GM19035 (cell line): ENCODE data around the gene GNLY.
"Not testable (repeated sequence)": the region's sequence is repeated elsewhere in the genome, so short reads cannot be mapped to it uniquely, and the experiment has no call there.

Experiments
- ATAC-seq: cut with Tn5 transposase; IDR thresholded peaks from one replicate; pipeline ENCODE4 v1.9.1; 2021; ENCODE audit not compliant: unreplicated experiment

The GNLY gene

DNA sequence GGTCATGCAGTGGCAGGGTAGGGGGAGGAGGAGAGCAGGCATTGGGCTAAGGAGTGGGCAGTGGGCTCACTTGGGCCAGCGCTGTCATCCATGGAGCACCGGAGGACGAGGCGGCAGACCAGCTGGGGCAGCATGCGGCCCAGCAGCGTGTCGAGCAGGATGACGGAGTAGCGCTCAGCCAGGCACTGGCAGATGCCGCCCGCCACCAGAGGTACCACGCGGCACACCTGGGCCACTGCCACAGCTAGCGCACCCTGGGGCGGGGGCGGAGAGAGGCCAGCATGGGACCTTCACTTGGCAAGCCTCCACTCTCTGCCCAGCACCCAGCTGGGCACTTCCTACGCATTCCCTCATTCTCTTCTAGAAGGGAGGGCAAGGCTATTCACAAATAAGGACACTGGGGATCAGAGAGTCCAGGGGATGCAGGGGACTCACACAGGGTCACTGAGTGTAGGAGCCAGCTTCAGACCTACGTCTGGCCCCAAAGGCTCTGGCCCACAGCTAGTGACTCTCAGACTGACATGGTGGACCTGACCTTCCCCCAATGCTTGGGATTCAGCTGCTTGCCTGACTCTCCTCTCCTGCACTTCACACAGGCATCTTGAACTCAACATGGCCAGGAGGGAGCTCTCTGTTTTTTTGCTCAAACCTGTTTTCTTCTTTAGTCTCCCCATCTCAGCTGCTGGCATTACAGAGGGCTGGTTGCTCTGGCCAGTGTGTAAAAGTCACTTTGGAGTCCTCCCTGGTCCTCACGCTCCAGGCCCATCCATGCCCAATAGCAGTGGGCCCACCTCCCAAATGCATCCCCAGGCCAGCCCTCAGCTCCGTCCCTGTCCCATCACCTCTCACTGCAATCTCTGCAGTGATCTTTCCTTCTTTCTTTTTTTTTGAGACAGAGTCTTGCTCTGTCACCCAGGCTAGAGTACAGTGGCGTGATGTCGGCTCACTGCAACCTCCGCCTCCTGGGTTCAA is 30.3 kb upstream of the GNLY start:
- ATAC-seq: no peak

DNA sequence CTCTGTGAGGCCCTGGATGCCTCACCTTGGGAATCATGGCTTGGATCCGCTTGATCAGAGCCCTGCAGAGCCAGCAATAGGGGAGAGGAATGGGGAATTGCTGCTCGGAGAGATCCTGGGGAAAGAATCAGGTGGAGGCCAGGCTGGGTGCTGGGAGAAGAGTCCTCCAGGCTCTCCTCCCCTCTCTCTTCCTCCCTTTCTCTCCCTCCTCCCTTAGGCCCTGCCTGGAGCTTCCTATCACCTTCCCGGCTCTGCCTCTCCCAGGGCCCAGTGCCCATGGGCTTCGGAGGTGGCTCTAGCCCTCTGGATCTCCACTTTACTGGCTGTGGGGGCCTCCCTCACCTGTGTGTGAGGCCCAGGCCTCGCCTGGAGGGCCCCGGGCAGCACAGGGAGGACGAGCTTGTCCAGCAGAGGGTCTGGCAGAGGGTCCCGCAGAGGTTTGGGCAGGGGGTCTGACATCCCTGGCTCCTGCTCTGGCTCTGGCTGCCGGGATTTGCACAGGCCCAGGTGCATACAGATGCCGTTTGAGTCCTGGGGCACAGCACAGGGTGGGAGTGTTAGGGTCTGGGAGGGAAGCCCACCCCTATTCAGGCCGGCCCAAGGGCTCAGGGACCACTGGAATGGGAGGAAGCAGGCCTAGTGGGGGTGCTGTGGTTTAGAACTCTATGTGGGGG is 28.8 kb upstream of the GNLY start:
- ATAC-seq: no peak

DNA sequence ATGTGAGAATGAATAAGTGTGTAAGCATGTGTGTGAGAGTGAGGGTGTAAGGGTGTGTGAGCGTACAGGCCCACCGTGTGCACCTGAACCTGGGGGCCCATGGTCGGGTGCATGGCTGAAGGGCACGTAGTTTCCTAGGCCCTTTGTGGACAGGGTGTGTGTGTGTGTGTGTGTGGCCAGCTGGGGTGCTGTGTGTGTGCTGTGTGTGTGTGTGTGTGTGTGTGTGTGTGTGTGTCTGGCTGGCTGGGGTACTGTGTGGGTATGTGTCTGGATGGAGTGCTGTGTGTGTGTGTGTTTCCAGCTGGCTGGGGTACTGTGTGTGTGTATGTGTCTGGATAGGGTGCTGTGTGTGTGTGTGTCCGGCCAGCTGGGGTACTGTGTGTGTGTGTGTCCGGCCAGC is 28.1 kb upstream of the GNLY start:
- ATAC-seq: no peak

DNA sequence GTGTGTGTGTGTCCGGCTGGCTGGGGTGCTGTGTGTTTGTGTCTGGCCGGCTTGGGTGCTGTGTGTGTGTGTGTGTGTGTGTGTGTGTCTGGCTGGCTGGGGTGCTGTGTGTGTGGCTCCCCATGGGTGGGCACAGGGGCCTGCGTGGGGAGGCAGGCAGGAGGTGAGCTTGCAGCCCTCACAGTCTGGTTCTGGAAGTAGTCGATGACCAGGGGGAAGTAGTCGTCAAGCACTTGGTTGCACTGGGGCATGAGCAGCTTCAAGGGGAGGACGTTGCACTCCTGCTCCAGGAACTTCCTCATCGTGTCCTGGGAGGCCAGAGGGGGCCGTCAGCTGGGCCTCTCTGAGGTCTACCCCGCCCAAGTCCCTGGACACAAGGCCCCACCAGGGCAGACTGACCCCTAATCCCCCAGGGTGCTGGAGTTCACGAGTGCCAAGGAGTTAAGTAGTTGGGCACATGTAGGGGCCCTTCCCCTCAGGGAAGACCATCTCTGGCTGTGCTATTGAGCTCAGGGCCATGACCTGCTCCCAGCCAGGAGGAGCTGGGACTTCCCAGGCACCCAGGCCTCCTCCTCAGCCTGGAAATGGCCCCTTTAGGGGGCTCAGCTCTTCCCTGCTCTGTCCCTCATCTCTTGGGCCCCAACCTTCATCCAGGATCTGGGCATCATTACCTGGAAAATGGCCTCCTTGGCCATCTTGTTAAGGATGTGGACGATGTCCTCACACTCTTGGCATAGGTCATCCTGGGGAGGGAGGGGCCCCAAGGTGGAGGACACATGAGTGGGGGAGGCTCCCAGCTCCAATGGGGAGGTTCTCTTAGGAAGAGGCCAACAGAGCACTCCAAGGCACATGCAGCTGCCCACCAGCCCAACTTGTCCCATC is 27.5 kb upstream of the GNLY start:
- ATAC-seq: no peak

DNA sequence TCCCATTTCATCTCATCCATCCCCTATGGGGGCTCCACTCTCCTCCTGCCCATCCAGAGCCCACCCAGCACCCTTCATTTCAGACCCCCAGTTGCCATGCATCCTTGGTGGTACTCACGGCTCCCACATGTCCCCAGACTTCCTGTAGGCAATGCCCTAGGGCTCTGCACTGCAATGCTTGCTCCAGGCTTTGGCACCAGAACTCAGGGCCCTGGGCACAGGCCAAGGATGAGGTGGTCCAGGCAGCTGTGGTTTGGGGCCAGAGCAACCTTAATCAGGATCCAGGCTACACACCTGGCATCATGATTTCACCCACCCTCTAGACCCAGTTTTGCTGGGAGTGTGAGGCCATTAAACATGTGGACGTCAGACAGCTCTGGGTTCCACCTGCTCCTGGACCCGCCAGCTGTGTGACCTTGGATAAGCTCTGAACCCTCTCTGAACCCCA is 26.6 kb upstream of the GNLY start:
- no peak for ATAC-seq

DNA sequence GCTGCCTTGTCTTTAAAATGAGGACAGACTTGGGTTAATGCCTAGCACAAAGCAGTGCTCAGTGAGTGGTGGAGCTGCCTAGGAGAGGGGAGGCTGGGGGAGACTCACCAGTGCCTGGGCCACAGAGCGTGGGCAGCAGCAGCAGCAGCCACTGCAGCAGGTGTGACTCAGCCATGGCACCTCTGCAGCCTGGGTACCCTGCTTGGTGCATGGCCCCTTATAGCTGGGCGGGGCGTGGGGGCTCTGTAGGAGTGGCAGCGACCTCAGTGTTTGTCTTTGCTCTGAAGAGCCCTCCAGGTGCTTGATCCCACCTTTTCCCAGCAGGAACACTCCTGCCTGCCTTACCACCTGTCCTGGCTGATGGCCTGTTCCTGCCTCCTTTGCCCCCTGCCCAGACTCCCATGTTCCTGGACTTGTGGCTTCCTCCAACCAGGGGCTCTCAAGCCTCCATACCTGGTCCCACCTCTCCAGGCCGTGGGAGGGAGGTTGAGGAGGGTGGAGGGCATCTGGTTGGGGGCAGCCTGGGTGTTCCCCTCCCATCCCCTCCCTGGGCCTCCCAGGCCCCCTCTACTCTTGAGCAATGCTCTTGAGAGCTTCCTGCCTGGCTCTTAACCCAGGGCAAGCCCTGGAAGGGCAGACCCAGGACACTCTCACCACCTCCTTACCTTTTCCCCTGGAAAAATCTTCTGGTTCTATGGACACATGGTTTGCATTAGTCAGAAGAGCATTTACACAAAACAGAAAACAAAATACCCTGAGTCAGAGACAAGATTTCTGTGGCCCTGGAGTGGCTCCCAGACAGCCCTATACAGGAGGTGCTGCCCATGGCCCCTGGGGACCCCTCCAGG is 25.9 kb upstream of the GNLY start, which contains the start of gene SFTPB:
TSS of gene SFTPB (minus strand) at position 191 of the 848 bp plus-strand sequence. CDS start at position 175, 16 bp downstream.
- no peak for ATAC-seq

DNA sequence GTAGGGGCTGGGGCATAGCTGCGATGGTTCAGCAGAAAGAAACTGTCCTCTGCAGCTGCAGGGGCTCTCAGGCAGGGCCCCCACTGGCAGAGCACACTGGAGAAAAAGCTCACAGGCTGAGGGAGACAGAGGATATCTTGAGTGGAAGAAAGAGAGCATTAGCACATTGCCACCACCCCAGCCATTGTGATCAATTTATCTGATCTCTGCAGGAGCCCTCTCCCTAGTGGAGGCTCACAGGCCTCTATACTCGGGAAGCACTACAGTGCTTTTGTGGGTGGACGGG is 25.4 kb upstream of the GNLY start:
- no peak for ATAC-seq

DNA sequence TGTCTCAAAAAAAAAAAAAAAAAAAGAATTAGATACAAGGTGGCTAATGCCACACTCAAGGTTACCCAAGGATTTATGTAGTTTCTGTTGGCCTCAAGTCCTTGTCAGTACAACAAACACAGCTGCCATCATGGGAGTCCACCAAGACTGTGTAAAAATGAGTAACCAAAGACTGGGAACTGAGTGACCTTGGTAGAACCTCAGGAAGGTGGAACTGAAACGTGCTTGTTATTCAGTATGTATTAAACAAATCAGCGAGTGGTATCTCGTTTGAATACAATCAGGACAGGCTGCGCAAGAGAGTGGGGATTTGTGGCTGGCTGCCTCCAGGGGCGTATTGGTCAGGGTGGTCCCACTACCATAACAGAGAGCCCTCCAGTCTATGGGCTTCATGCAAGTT is 24.6 kb upstream of the GNLY start:
- ATAC-seq: no peak

DNA sequence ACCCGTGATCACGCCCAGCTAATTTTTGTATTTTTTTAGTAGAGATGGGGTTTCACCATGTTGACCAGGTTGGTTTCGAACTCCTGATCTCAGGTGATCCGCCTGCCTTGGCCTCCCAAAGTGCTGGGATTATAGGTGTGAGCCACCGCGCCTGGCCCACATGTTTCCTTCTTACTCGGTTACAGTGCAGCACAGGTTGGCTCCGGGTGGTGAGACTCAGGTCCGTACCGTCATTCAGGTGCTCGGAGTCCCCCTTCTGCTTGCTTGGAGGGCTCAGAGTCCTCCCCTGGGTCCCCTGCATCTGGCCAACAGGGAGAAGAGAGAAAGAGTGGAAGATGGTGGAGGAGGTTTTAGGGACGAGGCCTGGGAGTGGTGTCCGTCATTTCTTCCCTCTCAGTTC is 23.7 kb upstream of the GNLY start:
- ATAC-seq: not testable (repeated sequence)

DNA sequence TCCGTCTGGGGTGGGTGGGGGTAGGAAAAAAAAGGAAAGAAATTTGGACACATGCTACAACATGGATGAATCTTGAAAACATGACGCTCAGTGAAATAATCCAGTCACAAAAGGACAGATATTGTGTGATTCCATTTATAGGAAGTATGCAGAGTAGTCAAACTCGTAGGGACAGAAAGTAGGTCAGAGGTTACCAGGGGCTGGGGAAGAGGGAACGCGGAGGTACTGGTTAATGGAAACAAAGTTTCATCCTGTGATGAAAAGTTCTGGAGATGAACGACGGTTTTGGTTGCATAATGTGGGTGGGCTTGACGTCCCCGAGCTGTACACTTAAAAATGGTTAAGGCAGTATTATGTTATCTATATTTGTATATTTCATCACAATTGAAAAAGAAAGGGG is 21.7 kb upstream of the GNLY start:
- no peak for ATAC-seq

DNA sequence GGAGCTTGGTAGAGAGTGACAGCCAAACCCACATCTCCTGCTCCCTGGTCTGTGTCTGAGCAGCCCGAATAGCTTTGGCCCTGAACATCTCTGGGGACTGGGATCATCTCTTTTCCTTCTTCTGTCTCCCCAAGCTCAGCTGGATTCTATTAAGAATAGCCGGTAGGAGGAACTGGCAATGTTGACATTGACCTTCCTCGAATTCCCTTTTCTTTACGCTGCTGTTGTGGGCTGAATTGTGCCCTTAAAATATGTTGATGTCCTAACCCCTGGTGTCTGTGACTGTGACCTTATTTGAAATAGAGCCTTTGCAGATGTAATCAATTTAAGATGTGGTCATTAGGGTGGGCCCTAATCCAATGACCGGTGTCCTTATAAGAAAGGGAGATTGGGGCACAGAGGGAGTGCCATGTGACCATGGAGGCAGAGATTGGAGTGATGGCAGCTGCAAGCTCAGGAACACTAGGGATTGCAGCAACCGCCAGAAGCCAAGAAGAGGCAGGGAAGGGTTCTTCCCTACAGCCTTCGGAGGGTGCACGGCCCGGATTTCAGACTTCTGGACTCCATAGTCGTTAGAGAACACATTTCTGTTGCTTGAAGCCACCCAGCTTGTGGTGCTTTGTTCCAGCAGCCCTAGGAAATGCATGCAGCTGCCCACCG is 20.3 kb upstream of the GNLY start:
- no peak for ATAC-seq

DNA sequence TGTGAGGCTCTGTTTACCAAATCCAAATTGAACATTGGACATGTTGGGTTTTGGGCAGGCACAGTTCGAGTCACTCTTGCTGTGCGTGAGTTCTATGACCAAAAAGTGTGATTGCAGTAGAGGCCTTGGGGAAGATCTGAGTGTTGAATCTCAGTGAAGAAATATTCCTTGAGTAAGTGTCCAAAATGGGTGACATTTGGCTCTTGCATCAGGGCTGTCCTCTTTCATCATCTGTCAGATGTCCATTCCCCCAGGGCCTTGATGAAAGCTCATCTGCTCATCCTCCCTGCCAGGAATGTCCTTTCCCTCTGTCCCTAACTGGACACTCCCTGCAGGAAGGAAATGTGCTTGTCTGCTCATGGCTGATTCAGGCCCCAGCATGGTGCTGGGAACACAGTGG is 19.7 kb upstream of the GNLY start:
- no peak for ATAC-seq

DNA sequence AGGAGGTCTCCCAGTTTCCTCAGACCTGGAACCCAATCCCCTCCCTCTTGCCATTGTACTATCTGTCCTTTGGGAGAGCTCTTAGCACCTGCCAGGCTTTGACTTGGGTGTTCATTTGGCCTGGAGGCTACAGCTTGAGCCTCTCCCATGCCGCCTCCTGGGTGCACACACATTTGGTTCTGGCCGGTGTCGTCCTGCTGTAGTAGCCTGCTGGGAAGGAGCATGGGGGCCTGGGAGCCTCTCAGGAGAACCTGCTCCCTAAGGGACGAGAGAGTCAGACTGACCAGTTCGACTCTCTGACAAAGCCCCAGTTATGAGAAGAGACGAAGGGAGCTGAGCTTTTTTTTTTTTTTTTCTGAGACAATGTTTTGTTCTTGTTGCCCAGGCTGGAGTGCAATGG is 18.7 kb upstream of the GNLY start:
- ATAC-seq: no peak

DNA sequence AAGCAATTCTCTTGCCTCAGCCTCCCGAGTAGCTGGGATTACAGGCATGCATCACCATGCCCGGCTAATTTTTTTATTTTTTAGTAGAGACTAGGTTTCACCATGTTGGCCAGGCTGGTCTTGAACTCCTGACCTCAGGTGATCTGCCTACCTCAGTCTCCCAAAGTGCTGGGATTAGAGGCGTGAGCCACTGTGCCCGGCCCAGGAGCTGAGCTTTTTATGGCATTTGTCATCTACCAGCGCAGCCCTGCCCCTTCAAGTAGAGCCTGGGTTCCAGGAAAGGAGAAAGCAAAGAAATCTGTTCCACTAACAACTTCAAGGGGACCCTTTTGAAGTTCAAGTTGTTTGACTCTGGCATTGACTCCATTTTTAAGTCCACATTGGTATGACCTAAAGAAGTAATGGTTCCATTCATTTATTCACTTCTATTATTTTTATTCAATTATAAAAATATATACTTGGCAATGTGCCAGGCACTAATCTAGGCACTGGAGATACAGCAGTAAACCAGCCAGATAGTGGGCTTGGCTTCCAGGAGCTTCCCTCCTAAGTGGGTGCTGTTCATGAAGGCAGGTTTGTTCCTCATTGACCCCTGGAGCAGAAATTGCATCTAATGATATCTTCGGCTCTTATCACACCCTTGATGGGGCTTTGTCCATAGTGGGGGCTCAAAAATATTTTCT is 18.2 kb upstream of the GNLY start:
- ATAC-seq: no peak

DNA sequence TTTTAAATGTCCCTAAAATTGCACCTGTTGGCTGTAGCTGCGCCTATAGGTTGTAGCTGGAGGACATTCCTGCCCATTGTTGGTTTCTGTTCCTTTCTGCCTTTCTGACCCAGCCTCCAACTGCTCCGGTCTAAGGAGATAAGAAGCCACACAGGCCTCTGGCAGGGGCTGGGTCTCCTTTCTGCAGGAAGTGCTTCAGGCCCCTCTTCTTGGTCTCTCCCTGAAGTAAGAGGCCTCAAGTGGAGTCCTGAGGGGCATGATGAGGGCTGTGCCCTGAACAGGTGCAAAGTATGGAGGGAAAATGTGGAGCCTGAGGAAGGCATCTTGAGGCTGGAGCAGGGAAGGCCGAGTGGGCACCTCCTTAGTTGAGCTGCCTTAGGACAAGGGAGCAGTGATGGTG is 15.8 kb upstream of the GNLY start:
- no peak for ATAC-seq

DNA sequence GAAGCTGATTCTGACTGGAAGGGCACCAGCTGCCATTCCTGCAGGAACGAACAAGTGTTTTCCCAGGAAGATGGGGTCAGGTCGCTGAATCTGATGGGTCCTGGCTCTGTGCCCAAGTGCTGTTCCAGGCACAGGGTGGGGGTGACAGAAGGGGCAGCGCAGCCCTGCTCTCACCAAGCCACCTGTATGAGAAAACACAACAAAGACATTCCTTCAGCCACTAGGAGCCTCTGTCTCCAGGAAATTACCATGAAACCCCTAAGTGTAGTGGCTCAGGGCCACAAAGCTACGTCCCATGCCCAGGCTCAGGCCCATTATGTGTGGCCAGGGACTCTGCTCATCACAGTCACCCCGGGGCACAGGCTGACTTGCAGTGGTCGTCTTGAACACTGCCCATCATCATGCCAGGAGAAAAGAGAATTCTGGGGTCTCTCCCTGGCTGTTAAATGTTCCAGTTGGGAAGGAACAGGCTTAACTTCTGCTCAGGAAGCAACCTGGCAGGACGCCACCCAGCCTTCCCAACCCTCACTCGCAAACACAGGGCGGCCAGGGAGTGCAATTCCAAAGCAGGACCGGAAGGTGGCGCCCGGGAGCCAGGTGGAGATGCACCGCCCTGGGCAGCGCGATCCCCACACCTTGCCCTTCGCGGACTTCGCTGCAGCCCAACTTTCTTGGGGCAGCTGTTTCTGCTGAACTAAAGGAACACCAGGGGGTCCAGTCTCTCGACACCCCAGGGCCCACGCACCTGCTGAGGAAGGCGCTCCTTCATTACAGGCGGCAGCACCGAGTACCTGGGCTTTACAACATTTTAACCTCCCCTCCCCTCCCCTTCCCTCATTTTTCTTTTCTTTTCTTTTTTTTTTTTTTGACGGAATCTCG is 15.1 kb upstream of the GNLY start:
- ATAC-seq: peak; percentile 82

DNA sequence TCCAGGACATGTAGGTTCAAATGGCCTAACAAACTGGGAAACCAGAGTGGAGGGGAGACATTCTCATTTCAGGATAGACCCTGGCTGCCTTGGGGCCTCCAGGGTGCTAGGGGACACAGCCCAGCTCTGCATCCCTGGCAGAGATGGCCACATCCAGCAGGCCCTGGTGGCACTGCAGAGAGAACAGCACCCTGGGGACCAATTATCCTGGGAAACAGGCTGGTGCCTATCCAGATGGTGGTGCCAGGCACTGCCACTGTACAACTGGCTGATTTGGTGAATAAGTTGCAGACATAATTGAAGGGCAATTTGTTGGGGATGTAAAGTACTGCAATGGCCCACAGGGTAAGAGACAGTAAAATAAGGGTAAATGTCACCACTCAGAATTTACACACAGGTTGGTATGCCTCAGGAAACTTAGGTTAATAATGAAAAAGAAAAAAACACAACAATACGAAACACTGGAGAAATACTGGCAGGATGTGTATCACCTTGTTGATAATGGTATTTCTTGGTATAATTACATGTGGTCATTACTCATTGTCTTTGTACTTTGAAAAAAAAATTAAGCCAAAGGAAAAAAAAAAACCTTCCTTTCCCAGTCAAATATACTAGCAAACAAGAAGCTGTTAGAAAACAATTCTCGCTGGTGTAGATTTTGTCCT is 13.3 kb upstream of the GNLY start:
- ATAC-seq: no peak

DNA sequence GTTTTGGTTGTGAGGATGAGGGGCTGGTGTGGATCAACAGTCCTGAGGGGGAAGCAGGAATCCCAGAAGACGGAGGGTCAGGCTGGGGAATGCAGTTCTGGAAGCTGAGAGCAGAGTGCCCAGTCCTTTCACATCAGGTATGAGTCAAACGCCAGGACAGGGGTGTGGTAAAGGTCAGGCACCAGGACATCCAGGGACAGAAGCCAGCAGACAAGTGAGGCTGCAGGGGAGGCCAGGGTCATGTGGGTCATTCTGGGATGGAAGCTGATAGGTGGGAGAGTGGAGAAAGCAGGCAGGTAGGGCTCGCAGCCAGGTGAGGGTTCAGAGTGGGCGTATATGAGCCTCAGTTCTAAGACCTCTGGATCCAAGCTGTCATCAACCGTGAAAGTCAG is 12.8 kb upstream of the GNLY start:
- no peak for ATAC-seq
